GM18511 (cell line): Measurements from ENCODE around the gene E2F2.
"Not testable (repeated sequence)": the region's sequence is repeated elsewhere in the genome, so short reads cannot be mapped to it uniquely, and the experiment has no call there.

ENCODE experiments used
- ATAC-seq: cut with Tn5 transposase; IDR thresholded peaks from one replicate; pipeline ENCODE4 v1.9.1; 2021; ENCODE audit warnings: mild to moderate bottlenecking, moderate library complexity; ENCODE audit not compliant: unreplicated experiment

The E2F2 gene

DNA sequence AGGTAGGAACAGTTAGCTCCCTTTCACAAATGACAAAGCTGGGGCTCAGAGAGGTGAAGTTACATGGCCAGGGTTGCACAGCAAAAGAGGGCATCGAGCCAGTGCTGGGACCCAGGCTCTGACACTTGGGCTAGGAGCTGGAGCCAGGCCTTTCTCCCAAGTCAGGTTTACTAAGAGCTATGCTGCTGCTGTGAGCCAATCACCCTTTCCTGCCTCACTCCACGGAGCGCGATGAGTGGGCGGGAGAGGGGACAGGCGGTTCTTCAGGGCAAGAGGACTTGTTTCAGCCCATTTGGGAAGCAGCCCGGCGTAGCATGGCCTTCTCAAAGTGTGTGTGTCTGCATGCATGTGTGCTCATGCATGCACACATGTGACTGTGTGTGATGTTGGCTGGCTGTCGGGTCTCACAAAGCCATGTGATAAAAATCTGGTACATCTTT lies 17.7 kb upstream of the E2F2 start:
- ATAC-seq = no peak

DNA sequence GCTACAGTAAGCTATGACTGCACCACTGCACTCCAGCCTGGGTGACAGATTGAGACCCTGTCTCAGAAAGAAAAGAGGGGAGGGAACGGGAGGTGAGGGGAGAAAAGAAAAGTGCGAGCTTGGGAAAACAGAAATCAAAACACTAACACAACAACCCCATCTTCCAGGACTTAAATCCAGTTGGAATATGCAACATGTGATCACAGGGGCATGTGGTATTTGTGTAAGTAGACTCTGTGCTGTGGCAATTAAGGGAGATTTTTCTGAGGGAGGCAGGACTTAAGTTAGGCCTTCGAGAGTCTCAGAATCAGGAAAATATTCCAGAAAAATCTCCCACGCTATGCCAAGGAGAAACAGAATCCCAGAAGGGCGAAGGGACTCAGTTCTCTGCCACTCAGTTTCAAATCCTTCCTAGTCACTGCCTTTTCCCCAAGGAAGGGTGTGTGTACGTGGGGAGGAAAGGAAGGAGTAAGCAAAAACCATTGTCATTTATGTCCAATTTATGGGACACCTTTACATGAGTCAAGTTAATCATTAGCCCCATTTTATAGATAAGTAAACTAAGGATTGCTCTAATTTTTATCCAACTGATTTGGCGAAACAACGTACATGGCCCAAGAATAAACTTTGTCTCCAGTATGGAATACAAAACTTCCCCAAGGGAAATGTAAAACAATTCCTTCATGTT lies 16.0 kb upstream of the E2F2 start:
- ATAC-seq = no peak

DNA sequence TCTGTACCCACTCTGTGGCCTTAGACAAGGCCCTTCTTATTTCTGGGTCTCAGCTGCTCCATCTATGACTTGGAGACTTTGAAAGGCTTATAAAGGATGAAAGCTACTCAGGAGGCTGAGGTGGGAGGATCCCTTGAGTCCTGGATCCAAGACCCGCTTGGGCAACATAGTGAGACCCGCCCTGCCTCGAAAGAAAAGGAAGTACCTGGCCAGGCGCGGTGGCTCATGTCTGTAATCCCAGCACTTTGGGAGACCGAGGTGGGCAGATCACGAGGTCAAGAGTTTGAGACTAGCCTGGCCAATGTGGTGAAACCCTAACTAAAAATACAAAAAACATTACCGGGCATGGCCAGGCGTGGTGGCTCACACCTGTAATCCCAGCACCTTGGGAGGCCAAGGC lies 14.8 kb upstream of the E2F2 start:
- no peak for ATAC-seq

DNA sequence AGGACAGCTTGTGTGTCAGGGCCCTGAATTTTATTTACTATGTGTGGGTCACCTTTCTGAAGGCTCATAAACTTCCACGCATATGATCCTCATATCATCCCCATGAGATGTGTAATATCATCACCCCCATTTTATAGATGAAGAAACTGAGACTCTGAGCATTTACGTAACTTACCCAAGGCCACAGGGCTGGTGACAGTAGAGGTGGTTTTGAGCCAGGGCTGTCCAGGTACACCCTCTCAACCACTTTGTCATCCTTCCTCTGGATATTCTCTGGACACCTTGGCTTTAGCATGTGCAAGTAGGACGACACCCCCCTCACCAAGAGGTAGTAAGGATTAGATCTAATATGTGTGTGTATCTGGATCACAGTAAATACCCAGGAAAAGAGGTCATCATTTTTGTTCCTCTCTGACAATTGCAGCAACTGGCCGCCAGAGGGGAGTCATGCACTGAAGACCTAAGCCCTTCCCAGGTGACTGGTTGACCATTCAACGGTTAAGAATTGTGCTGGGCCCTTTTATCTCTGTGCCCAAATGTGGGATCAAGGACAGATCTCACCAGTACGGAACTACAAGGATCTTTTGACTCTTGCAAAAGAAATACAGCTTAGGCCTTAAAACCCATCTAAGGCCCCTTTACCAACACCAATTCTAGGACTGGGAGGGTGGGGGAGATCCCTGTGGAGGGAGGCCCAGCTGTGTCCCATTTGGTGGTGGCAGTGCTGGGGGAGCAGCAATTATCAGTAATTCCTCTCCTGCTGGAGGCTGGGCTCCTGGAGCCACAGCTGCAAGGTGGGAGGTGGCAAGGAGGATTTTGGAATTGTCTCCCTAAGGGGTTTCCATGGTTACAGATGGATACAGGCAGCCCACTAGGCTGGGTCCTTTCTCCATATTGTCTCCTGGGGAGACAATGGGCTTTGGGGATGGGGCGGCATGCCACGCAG lies 13.7 kb upstream of the E2F2 start:
- no peak for ATAC-seq

DNA sequence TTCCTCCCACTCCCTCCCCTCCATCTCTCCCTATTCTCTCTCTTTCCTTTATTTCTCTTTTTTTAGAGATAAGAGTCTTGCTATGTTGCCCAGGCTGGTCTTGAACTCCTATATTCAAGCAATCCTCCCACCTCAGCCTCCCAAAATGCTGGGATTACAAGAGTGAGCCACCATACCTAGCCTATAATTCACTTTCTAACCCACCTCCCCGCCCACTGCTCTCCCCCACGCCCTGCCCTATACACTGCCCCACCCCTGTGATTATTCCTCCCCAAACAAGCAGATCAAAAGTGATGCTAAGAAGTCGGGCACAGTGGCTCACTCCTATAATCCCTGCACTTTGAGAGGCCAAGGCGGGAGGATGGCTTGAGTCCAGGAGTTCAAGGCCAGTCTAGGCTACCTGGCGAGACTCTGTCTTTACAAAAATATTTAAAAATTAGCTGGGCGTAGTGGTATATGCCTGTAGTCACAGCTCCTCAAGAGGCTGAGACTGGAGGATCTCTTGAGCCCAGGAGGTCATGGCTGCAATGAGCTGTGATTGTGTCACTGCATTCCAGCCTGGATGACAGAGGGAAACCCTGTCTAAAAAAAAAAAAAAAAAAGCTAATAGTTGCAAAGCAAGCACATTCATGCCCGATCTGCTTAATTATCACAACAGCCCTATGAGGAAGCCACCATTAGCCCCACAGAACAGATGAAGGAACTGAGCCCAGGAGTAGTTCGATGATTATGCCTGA lies 12.8 kb upstream of the E2F2 start:
- no peak for ATAC-seq

DNA sequence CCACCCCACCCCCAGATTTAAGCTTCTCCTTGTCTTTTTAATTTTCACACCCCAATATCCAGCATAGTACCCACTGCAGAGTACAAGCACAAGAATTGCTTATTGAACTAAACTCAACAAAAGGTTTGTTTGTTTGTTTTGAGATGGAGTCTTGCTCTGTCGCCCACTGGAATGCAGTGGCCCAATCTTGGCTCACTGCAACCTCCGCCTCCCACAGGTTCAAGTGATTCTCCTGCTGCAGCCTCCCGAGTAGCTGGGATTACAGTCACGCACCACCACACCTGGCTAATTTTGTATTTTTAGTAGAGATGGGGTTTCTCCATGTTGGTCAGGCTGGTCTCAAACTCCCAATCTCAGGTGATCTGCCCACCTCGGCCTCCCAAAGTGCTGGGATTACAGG lies 11.9 kb upstream of the E2F2 start:
- not testable (repeated sequence) for ATAC-seq

DNA sequence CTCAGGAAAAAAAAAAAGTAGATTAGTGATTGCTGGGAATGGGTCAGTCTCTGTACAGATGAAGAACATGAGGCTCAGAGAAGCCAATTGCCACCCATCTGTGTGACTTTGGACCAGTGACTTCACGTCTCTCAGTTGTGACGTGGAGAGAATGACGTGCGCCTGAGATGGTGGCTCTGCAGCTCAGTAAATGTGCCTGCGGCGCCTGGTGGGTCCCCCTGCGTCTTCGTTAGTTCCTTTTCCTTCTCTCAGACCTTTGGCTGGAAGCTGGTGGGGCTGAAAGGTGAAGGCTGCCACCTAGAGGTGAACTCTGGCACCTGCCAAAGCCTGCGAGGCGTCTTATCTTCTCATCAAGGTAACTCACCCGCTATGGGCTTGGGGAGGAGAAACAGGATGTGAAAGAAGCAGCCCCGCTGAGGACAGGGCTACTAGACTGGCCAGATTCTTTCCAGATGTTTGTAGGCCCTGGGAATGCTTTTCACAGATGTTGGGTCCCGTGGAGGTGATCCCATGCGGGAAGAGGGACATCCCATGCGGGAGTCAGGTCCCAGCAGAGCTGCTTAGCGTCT lies 8.7 kb upstream of the E2F2 start:
- ATAC-seq = peak; percentile 89

DNA sequence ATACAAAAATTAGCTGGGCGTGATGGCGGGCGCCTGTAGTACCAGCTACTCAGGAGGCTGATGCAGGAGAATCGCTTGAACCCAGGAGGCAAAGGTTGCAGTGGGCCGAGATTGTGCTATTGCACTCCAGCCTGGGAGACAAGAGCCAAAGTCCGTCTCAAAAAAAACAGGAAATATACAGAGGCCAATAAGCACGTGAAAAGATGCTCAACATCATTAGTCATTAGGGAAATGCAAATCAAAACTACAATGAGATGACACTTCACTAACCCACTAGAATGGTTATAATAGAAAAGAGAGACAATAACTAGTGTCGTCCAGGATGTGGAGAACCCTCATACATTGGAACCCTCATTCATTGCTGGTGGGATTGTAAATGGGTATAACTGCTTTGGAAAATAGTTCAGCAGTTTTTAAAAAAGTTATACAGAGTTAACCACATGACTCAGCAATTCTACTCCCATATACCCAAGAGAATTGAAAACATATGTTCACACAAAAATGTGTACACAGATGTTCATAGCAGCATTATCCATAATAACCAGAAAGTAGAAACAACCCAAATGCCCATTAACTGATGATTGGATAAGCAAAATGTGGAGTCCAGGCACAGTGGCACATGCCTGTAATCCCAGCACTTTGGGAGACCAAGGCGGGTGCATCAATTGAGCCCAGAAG lies 6.4 kb upstream of the E2F2 start:
- ATAC-seq = no peak

DNA sequence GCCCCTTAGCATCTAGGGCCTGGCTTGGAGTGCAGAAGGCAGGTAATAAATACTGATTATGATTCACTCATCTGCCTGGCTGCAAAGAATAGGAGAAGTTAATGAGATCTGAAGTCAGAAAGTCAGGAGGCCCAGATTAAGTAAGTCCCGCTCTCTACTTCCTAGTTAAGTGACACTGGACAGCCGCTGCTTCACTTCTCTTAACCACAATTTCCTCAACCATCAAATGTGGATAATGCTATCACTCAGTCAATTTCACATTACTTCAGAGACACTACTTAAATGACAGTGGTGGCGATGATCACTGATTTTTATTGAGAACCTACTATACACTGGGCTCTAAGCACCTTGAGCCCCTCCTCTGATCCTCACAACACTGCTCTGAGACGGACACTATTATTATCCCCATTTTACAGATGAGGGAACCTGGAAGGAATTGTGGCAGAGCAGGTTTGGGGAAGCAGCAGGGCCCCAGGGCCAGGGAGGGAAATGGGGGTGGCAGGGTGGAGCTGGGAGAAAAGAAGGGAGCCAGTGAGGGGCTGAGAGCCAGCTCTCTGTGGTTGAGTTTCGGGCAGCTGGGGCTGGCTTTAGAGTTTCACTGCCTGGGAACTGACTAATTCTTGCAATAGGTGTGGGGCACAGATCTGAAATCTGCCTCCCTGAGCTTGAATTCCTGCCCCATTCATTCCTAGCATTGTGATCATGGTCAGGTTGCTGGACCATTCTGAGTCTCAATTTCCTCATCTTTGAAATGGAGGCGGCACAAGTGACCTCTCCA lies 2.4 kb upstream of the E2F2 start:
- no peak for ATAC-seq

DNA sequence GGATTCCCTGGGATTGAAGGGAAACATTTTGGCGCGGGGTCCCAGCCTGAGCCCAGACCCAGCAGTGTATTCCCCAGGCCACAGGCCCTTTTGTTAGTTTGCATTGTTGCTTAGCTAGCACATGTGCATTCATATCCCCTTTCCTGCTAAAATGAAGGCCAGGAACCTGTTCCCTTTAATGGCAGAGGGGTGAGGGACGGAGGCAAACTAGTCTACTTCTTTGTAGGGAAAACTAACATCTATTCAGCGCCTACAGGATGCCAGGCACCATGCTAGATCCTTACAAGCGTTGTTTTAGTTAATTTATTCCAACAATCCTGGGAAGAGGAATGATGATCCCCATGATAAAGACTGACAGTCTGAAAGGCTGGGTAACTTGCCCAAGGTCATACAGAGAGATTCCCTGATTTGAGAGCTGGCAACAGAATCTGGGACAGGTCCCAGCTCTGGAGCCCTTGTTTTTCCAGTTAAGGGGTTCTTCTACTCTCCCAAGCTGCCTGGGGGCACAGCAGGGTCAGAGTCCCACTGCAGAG lies 595 bp upstream of the E2F2 start:
- ATAC-seq = no peak

DNA sequence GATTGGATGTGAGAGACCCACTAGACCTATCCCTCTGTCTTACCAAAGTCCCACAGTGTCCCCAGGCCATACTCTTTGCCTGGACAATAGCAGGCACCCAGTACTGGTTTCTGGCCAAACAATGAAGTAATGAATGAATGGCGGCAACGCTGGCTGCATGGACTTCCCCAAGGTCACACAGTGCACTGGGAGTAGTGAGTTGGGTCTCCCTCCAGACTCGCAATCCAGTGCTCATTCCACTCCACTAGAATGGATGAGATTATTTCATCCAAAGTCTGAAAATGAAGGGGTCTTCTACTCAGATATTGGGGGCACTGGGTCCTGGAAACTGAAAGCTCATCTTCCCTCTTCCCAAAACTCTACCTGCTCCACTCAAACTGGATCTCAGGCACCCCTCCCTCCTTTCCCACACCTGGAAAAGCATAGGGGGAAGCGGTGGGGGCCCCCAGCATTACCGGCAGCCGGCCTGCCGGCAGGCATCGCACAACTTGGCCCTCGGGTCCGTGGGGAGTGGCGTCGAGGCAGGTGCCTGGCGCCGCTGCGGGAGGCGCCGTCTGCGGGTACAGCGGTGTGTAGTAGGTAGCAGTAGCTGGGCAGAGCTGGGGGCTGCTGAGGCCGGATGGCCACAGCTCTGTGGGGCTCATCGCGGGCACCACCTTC lies 816 bp downstream of the E2F2 start:
- ATAC-seq = no peak

DNA sequence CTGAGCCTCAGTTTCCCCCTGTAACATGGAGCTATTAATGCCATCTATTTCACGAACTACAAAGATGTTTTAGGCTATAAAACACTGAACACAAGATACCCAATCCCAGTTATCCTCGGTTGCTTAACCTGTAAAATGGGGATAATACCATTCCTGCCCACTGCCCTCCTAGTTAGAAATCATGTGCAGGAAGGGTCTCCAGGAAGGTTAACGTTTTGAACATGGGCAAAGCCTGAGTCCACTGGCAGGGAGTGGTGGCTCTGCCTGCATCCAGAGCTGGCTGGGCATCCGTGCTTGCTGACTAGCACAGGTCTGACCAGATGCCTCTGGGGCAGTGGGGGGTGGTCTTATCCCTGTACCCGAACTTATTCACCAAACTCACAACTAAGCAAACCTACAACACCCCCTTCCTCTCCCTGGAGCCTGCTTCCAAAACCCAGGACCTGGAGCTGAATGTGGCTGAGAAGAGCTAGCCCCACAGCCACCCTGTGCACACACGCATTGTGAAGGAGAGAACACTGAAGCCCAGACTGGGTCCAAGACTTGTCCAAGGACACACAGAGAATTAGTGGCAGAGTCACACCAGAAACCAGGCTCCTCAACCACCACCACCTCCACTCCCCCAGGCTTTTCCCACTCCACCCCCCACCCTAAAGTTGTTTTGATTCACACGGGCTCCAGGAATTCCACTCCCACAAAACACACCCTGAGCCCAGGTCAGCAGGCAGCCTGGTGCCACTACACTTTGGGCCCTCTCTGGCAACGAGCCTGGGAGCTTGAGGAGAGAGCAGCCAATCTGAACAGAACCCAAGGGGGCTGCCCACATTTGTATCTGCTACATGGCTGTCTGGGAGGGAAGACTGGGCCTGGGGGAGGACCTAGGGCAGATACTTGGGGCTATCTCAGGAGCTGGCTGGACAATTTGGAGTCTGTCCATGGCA lies 1.6 kb downstream of the E2F2 start:
- no peak for ATAC-seq

DNA sequence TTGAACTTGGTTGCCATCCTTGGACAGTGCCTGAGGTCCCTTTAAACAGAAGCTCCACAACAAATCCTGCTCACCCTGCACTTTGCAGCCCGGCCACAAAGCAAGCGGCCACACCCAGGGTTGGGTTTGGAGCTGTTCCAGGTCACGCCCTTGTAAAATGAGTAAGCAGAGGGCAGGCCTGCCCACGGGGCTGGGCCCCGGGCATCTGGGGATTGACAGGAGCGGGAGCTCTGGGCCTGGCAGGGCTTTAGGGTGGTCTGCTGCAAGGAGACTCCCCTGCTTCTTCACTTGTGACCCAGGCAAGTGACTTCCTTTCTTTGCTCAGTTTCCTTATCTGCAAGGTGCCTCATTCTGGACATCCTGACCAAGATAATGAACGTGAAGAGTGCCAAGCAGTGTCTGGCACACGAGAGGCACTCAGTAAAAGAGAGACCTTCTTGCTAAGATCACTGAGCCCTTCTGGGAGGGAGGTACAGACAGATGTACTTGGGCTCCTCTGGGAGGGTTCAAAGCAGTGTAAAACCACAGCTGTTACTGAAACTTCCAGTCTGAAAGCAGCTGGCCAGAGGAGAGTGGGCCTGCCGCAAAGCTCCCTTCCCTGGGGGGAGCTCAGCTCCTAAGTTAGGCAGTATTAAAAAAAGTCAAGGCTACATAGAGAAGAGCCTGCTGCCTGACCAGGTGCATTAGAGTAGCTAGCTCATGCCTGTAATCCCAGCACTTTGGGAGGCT lies 2.6 kb downstream of the E2F2 start:
- peak; percentile 55 for ATAC-seq

DNA sequence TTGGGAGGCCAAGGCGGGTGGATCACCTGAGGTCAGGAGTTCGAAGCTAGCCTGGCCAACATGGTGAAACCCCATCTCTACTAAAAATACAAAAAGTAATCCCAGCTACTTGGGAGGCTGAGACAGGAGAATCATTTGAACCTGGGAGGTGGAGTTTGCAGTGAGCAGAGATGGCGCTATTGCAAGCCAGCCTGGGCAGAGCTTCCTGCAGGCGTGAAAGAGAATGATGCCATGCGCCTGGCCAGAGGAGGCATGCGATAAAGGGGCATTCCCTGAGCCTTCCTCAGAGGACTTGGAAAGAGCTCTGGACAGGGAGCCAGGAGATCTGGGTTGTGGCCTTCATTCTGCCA lies 3.2 kb downstream of the E2F2 start:
- no peak for ATAC-seq

DNA sequence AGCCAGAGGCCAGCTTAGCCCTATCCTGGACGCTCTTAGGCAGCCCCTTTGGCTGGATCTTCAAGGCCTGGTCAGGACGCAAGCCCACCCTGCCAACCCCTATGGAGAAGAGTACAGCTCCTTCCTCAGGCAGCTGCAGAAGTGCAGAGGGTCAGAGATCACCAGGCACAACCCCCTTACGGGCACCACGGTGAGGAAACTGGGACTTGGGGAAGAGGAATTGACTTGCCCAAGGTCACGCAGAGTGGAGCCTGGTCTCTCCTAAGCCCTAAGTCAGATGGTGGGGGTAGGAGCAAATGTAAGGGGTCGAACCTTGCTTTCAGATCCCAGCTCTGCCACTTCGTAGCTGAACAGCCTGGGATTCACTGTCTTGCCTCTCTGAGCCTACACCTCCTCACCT lies 3.7 kb downstream of the E2F2 start:
- ATAC-seq = no peak

DNA sequence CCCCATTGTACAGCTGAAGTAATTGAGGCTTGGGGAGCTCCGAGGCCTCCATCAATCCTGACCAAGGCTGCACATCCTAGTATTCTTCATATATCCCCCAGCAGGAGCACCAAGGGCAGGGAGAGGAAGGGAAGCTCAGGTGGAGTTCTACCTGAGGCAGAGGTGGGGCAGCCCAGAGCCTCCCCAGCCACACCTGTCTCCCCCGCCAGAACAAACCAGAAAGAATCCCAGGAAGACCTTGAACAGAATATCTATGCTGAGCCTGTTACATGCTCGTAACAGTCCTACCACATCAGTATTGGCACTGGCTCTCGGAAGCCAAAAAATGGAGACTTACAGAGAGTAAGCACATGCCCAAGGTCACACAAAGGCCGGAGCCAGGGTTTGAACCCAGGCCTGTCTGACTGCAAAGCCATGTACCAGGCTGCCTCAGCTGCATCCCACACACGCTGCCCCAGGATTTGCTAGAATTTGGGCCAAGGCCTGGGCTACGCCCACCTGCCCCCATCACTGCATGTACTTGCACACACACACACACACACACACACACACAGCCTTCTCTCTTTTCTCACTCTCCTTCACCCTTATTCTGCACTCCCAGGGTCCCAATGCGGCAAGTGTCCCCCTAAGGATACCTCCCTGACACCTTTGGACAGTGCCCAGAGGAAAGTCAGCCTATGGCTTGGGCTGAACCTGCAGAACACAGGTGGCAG lies 4.5 kb downstream of the E2F2 start:
- no peak for ATAC-seq
